NT2/D1 (cell line): ENCODE data around the gene KLHL30.

Source experiments
- SUZ12 ChIP-seq: IDR thresholded peaks from 2 replicates; pipeline ENCODE4 v1.6.1; 2011; ENCODE audit not compliant: insufficient read length, insufficient read depth; ENCODE audit errors: extremely low read depth
- YY1 ChIP-seq: IDR thresholded peaks from 2 replicates; pipeline ENCODE4 v1.6.1; 2011; ENCODE audit not compliant: insufficient read length, insufficient read depth
- ZNF274 ChIP-seq: IDR thresholded peaks from 2 replicates; pipeline ENCODE4 v1.6.1; 2011; ENCODE audit warnings: mild to moderate bottlenecking, low read depth, low read length

DNA sequence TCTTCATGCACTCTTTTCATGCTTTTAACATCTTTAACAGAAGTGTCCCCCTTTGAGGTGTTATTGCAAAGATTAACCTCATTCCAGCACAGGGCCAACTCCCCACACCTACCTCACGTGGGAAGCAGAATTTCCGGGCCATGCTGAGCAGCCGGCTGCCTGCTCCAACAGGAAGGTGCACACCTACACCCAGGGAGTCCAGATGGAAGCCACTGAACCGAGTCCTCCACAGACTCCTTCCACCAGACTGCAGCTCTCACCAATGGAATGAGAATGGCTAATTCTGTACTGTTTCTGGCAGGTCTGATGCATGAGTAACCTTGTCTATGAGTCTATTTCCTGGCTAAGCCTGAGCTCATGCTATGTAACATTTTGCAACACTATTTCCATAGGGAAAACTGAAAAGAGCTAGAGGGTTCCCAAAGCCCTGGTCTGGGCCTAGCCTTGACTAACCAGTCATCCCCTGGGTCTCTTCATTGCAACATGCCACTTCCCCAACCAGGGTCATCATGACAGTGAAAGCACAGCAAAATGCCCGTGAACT is 31.3 kb downstream of the KLHL30 start:
- TF ChIP-seq SUZ12: no peak
- no peak for TF ChIP-seq ZNF274
- no peak for TF ChIP-seq YY1
